ENCODE data around the gene MTUS2. TPM values are rescaled to one million over a fixed set of nuclear protein-coding genes. Genes with fewer than 3 reads are reported as not detected.

The MTUS2 gene
- total and polyA plus RNA-seq, 2 of the 8 experiments (the other 6 are each of a cell fraction or from before 2014, with no cell fraction given): 0.18 to 0.80 TPM

DNA sequence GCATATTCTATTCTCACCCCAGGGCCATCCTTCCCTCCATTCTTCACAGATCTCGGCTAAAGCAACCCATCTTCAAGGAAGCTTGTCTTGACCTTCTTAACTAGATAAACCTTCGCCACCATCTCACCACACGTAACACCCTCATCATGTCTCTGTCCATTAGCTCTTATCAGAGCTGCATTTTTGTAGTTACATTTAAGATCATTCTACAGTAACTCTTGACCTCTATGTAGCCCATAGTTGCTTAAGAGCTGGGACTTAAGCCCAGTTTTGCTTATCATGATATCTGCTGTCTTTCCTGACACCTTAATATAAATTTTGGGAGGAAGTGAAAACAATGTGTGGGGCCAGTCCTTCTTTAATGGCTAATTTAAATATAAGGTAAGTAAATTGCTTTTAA is 345.1 kb downstream of the MTUS2 start (continued):
- TF ChIP-seq, protein P1, sequence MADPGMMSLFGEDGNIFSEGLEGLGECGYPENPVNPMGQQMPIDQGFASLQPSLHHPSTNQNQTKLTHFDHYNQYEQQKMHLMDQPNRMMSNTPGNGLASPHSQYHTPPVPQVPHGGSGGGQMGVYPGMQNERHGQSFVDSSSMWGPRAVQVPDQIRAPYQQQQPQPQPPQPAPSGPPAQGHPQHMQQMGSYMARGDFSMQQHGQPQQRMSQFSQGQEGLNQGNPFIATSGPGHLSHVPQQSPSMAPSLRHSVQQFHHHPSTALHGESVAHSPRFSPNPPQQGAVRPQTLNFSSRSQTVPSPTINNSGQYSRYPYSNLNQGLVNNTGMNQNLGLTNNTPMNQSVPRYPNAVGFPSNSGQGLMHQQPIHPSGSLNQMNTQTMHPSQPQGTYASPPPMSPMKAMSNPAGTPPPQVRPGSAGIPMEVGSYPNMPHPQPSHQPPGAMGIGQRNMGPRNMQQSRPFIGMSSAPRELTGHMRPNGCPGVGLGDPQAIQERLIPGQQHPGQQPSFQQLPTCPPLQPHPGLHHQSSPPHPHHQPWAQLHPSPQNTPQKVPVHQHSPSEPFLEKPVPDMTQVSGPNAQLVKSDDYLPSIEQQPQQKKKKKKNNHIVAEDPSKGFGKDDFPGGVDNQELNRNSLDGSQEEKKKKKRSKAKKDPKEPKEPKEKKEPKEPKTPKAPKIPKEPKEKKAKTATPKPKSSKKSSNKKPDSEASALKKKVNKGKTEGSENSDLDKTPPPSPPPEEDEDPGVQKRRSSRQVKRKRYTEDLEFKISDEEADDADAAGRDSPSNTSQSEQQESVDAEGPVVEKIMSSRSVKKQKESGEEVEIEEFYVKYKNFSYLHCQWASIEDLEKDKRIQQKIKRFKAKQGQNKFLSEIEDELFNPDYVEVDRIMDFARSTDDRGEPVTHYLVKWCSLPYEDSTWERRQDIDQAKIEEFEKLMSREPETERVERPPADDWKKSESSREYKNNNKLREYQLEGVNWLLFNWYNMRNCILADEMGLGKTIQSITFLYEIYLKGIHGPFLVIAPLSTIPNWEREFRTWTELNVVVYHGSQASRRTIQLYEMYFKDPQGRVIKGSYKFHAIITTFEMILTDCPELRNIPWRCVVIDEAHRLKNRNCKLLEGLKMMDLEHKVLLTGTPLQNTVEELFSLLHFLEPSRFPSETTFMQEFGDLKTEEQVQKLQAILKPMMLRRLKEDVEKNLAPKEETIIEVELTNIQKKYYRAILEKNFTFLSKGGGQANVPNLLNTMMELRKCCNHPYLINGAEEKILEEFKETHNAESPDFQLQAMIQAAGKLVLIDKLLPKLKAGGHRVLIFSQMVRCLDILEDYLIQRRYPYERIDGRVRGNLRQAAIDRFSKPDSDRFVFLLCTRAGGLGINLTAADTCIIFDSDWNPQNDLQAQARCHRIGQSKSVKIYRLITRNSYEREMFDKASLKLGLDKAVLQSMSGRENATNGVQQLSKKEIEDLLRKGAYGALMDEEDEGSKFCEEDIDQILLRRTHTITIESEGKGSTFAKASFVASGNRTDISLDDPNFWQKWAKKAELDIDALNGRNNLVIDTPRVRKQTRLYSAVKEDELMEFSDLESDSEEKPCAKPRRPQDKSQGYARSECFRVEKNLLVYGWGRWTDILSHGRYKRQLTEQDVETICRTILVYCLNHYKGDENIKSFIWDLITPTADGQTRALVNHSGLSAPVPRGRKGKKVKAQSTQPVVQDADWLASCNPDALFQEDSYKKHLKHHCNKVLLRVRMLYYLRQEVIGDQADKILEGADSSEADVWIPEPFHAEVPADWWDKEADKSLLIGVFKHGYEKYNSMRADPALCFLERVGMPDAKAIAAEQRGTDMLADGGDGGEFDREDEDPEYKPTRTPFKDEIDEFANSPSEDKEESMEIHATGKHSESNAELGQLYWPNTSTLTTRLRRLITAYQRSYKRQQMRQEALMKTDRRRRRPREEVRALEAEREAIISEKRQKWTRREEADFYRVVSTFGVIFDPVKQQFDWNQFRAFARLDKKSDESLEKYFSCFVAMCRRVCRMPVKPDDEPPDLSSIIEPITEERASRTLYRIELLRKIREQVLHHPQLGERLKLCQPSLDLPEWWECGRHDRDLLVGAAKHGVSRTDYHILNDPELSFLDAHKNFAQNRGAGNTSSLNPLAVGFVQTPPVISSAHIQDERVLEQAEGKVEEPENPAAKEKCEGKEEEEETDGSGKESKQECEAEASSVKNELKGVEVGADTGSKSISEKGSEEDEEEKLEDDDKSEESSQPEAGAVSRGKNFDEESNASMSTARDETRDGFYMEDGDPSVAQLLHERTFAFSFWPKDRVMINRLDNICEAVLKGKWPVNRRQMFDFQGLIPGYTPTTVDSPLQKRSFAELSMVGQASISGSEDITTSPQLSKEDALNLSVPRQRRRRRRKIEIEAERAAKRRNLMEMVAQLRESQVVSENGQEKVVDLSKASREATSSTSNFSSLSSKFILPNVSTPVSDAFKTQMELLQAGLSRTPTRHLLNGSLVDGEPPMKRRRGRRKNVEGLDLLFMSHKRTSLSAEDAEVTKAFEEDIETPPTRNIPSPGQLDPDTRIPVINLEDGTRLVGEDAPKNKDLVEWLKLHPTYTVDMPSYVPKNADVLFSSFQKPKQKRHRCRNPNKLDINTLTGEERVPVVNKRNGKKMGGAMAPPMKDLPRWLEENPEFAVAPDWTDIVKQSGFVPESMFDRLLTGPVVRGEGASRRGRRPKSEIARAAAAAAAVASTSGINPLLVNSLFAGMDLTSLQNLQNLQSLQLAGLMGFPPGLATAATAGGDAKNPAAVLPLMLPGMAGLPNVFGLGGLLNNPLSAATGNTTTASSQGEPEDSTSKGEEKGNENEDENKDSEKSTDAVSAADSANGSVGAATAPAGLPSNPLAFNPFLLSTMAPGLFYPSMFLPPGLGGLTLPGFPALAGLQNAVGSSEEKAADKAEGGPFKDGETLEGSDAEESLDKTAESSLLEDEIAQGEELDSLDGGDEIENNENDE (IDR thresholded peaks at IDR 0.05; ENCODE audit: insufficient replicate concordance, low read length): no peak
- TF ChIP-seq NRF1 (IDR thresholded peaks at IDR 0.05; ENCODE audit: low read depth, low read length): no peak
- no peak for TF ChIP-seq FOSL1 (IDR thresholded peaks at IDR 0.05; ENCODE audit: insufficient read depth, low read depth, low read length)
- TF ChIP-seq BCL11A (IDR thresholded peaks at IDR 0.05; ENCODE audit: low read depth in 2 of 2, low read length in 2 of 2): no peak
- no peak for TF ChIP-seq SIN3A (conservative IDR thresholded peaks at IDR 0.05 in 1 of 2, IDR thresholded peaks at IDR 0.05 in 1 of 2; ENCODE audit: low read depth in 1 of 2, low read length in 2 of 2)
- TF ChIP-seq TBP (IDR thresholded peaks at IDR 0.05; ENCODE audit: low read depth, low read length): no peak
- no peak for TF ChIP-seq EP300 (IDR thresholded peaks at IDR 0.05; ENCODE audit: borderline replicate concordance in 1 of 2, low read depth in 2 of 2, low read length in 2 of 2)
- no peak for TF ChIP-seq SRF (IDR thresholded peaks at IDR 0.05; ENCODE audit: low read depth, low read length)
- no peak for TF ChIP-seq SUZ12 (IDR thresholded peaks at IDR 0.05; ENCODE audit: low read length)
- TF ChIP-seq, protein P2, sequence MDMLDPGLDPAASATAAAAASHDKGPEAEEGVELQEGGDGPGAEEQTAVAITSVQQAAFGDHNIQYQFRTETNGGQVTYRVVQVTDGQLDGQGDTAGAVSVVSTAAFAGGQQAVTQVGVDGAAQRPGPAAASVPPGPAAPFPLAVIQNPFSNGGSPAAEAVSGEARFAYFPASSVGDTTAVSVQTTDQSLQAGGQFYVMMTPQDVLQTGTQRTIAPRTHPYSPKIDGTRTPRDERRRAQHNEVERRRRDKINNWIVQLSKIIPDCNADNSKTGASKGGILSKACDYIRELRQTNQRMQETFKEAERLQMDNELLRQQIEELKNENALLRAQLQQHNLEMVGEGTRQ (IDR thresholded peaks at IDR 0.05; ENCODE audit: low read length): no peak
